Measurements from ENCODE around the gene SGSM2.

- TF ChIP-seq POLR2A (IDR thresholded peaks at IDR 0.05; ENCODE audit: low read depth, low read length) (no peak), POLR2AphosphoS5 (IDR thresholded peaks at IDR 0.05; ENCODE audit: low read depth, low read length) (no peak)
Measured at GRCh38 chr17:2364763-2365116, 27.4 kb downstream of the SGSM2 start.
